ENCODE results near the gene MKRN2. TPM values are rescaled to one million over a fixed set of nuclear protein-coding genes. Genes with fewer than 3 reads are reported as not detected.
"Not testable (repeated sequence)": the region's sequence is repeated elsewhere in the genome, so short reads cannot be mapped to it uniquely, and the experiment has no call there.

Gene MKRN2, protein sequence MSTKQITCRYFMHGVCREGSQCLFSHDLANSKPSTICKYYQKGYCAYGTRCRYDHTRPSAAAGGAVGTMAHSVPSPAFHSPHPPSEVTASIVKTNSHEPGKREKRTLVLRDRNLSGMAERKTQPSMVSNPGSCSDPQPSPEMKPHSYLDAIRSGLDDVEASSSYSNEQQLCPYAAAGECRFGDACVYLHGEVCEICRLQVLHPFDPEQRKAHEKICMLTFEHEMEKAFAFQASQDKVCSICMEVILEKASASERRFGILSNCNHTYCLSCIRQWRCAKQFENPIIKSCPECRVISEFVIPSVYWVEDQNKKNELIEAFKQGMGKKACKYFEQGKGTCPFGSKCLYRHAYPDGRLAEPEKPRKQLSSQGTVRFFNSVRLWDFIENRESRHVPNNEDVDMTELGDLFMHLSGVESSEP
- polyA plus RNA-seq (ENCODE audit: insufficient read length) = 27.0 TPM

DNA sequence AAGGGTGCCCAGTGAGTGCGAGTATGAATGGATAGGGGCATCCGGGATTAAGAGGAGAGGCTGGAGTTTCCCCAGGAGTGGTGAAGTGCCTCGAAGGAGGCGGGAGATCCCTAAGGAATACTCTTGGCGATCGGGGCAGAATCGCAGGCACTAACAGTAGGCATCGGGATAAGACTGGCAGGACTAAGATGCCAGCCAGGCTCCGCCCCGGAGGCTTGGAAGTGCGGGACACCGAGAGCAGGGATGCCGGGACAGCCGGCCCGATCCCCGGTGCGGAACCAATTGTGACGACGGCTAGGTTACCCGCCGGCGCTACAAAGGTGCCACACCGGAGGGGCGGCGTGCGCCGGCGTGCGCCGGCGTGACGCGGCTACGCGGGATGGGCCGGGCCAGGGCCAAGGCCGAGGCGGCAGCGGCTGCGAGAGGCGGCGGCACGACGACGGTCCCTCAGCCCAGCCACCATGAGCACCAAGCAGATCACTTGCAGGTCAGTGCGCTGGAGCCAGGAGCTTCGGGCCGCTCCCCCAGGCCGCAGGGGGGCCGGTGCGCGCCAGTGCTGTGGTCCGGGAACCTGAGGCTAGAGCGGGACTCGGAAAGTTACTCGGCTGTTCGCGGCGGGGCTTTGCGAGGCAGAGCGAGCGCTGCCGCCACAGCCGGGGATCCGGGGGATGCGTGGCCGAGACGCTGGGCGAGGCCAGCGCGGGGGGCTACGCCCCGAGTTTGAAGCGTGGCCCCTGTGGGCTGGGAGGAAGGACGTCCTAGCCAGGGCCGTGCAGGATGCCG is at the start of gene MKRN2:
TSS of gene MKRN2 (plus strand) at position 398 of the 783 bp plus-strand sequence. CDS start at position 462, 64 bp downstream.
- peak; percentile 62 for DNase-seq (ENCODE audit: low read depth)

DNA sequence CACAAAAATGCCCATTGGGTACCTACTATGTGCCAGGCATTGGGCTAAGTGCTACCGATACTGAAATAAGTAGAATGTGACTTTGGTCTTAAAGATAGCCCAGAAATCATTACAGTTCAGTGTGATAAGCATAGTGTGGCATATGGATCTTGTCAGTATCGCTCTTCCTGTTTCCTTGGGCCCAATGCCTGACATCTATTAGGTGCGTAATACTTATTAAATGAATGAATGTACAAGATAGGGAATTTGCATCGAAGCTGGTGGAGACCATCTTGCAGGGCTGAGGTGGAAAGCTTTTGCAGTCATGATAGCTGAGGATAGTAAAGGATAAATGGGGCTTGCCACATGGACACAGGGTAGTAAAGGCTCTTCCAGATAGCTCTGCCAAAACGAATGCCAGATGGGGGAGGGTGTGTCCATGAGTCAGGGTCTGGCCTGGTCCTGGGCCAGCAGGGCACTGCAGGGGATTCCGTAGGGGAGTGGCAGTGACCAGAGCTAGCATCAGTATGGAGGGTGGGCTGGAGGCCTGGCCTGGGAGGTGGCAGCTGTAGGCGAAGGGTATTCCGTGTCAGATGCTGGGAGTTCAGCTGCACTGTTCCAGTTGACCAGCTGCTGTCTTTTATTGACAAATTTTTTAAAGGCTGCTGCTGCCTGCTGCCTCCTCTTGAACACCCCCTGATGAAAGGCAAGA is 49.2 kb upstream of the MKRN2 start:
- DNase-seq (ENCODE audit: low read depth) = no peak

DNA sequence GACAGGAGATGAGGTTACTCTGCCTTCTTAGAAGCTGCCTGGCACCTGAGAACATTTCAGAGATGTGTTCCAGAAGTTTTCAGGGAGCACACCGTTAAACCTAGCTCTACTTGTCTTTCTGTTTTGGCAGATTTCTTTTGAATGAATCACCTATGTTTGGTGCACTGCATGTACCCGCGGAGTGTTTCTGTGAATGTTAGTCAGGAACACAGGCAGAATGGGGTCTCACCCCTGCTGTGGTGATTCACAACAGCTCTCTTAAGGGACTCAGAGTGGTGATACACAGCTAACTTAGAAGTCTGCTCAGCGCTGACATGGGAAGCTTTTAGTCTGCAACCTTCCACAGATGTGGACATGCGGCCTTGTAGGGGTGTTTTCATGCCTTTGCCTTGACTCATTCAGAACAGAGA is 48.6 kb upstream of the MKRN2 start:
- no peak for DNase-seq (ENCODE audit: low read depth)

DNA sequence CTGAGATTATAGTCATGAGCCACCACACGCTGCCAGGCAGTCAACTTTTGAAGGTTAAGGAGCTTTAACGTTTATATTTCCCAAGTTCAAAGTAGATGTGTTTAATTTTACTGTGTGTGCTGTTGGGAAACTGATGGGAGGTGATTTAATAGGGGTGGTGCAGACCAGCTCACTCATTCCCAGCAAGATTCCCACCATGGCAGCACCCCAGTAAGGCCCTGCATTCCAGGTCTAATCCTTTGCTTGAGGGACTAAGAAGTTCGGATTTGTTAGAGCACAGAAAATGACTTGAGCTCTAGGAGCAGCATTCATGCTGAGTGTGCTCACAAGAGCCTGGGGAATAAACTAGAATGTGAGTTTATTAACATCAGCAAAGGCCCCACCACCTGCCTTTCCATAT is 47.4 kb upstream of the MKRN2 start:
- DNase-seq (ENCODE audit: low read depth) = no peak

DNA sequence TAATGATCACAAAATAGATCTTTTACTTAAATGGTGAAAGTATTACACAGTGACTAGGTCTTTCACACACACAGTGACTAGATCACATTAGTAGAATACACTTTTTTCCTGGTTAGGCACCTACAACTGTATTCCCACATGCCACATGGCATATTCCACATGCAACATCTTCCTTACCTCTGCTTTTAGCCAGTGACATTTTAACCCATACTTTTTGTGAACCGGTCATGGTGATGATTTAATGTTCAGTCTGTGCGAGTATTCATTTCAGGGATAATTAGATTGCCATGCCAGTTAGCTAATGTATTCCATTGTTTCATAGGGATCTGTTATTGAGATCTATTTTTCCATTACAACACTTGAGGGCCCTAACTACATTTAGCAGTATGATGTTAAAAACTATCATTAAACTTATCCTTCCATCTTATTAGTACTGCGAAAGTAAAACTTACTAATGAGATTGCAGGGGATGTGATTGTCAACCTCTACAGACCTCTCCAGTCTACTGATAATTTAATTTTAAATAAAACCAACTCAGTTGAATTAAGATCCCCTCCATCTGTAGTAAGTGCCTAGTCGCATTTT is 44.3 kb upstream of the MKRN2 start:
- no peak for DNase-seq (ENCODE audit: low read depth)

DNA sequence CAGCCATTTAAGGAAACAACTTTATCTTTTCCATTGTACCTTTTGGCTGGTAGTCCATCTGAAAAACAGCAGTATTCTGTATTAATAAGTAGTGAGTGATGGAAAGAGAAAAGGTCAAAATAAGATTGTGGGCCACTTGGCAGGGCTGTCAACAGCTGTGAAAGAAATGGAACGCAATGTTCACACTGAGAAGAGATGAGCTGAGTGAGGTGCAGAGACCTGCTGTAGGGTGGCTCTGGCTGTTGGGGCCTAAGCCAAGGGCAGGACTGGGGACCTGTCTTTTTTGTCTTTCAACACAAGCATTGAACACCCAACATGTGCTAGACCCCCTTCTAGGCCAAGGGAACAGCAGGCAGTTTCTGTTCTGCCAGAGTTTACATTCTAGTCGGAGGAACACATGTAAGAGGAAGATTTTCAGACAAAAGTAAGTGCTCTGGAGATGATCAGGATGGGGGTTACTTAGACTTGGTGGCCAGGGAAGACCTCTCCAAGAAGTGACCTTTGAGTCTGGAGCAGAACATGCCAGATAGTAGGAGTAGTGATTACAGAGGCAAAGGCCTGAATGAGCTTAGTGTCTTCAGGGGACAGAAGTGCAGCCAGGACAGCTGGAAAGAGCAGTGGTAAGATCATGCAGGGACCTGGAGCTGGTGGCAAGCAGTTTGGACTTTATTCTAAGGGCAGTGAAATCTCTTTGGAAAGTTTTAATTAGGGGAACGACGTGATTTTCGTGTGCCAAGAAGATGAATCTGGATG is 43.0 kb upstream of the MKRN2 start:
- DNase-seq (ENCODE audit: low read depth) = no peak

DNA sequence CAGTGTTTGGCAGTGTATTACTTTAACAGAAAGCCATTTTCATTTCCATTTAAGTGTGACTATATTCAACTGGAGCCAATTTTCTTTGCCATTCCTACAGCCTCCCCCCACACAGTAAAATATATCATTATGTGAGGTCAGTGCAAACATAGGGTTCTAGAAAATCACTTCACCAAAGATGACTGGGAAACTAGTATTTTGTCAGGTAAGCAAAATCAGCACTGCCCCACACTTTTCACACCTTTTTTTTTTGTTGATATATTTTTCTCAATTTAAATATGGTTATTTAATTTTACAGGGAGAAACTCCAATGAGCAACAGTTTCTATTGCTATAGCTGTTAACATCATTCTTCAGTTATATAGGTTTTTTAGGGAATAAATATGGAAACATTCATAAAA is 41.3 kb upstream of the MKRN2 start:
- no peak for DNase-seq (ENCODE audit: low read depth)

DNA sequence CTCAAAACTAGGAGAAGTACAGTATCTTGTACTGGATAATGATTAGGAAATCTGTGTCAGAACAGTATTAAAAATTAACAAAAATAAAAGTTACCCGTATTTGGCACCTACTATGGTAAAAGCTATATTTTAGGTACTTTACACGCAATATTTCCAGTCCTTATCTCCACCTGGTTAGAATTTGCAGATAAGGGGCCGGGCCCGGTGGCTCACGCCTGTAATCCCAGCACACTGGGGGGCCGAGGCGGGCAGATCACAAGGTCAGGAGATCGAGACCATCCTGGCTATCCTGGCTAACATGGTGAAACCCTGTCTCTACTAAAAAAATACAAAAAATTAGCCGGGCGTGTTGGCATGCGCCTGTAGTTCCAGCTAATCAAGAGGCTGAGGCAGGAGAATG is 40.0 kb upstream of the MKRN2 start:
- DNase-seq (ENCODE audit: low read depth) = no peak

DNA sequence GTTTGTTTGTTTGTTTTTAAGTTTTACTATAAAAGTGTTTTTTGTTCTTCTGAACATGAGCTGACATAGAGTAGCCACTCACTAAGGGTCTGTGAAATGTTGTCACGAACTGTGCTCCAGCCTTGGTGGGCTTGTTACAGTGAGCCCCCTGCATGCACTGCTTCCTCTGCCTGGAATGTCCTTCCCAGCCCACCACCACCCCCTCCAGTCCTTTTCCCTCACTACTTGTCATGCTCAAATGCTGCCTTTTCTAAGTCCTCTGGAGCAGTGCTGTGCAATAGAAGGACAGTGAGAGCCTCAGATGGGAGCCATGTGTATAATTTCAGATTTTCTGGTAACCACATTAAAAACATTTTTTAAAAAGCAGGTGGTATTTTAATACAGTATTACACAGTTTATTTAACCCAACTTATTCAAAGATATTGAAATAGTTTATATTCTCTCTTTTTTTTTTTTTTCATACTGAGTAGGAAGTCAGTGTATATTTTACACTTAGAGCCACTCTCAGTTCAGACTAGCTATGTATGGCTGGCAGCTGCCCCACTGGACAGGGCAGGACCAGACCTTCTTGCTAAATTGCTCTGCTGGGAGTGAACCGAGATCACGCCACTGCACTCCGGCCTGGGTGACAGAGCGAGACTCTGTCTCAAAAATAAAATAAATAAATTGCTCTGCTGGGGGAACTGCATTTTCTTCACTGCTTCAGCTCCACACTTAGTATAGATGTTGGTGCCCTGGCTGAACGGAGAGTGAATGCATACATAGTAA is 38.4 kb upstream of the MKRN2 start:
- DNase-seq (ENCODE audit: low read depth) = no peak

DNA sequence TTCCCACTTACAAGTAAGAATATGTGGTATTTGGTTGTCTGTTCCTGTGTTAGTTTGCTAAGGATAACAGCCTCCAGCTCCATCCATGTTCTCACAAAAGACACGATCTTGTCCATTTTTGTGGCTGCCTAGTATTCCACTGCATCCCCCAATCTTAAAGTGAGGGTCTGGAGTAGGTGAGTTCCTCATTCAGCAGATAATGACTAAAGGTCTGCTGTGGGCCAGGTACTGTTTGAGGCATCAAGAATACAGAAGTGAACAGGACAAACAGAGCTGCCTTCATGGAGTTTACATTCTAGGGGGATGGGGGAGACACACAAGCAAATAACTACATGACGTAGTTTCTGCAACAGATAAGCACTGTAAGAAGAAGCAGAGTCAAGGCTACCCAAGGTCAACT is 35.9 kb upstream of the MKRN2 start:
- DNase-seq (ENCODE audit: low read depth) = no peak

DNA sequence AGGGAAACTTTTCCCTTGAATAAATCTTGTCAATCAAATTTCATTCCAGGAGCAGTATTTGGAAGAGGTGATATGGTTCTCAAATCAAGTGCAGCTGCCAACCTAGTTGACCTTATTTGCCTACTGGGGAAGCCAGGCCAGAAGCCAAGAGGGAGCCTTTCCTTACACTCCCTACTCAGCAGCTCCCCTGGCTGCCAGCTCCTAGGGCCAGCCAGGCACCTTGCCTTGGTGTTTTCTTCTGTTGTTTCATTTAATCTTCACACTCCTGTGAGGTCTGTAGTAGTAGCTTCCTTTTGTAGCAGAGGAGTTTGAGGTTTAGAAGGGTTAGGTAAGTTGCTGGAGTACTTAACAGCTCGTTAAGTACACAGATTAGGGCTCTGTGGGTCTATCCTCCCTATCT is 34.2 kb upstream of the MKRN2 start:
- no peak for DNase-seq (ENCODE audit: low read depth)

DNA sequence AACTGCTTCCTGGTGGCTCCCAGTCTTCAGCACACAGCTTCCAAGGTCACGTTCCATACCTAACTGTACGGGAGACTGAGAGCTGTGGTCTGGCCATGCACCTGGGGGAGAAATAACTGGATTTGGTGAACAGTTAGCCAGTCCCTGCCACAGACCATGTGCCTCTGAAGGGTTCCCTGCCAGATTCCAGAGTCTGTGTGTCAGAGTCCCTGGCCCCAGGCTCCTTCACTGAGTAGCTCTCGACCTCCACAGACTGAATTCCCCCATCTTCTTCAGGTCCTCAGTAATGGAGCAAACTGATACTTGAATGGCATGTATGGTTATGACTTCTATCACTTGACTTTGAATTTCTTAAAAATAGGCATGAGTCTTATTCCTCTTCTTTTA is 29.1 kb upstream of the MKRN2 start:
- no peak for DNase-seq (ENCODE audit: low read depth)

DNA sequence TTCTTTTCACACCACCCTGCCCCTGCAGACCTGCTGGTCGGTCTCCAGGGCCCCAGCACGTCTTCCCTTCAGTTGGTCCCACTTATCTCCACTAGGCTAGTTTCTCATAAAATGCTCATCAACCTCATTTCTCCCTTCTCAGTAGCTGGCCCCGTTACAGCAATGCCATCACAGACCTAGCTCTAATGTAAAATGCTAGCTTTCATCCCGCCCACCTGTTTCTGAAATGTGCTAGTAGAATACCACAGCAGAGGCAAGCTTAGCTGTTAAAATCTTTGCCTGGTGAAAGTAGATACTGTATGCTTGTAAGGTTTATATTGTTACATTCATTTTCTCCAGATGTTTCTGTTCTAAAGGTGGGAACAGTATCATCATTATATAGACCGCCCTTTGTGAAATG is 24.7 kb upstream of the MKRN2 start:
- DNase-seq (ENCODE audit: low read depth) = no peak

DNA sequence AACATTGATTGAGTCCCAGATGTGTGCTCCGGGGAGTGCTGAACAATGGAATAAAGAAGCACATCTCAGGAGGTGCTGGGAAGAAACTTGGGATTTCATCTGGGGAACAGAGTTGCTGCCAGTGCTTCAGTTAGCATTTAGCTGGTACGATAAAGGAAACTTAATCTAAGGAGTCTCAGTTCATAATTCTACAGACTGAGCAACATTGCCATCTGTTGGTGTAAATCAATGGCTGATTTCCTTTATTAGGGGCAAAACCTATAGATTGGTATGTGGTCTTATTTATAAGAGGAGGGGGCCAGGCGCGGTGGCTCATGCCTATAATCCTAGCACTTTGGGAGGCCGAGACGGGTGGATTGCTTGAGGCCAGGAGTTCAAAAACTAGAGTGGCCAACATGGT is 20.5 kb upstream of the MKRN2 start:
- DNase-seq (ENCODE audit: low read depth) = no peak

DNA sequence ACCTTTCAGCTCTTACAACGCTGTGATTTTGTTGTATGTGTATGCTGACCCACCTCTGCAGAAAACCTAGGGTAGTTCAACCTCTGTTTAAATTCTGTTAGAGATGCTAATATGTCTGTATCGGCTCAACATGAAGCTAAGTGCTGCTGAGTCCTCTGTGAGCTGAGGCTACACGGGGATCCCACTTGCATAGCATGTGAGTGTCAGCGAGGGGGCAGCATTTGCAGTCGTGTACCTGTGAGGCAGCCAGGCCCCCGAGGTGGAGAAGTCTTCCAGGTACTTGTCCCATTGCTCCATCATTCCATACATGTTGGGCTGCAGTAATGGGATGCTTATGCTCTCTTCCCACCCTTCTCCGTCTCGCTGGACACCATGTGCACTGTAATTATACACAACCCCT is 15.3 kb upstream of the MKRN2 start:
- DNase-seq (ENCODE audit: low read depth) = no peak

DNA sequence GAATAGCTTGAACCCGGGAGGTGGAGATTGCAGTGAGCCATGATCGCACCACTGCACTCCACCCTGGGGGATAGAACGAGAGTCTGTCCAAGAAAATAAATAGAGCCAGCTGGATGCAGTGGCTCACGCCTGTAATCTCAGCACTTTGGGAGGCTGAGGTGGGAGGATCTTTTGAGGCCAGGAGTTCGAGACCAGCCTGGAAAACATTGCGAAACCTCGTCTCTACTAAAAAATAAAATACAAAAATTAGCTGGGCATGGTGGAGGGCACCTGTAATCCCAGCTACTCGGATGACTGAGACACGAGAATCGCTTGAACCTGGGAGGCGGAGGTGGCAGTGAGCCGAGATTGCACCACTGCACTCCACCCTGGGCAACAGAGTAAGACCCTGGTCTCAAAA is 13.4 kb upstream of the MKRN2 start:
- not testable (repeated sequence) for DNase-seq (ENCODE audit: low read depth)

DNA sequence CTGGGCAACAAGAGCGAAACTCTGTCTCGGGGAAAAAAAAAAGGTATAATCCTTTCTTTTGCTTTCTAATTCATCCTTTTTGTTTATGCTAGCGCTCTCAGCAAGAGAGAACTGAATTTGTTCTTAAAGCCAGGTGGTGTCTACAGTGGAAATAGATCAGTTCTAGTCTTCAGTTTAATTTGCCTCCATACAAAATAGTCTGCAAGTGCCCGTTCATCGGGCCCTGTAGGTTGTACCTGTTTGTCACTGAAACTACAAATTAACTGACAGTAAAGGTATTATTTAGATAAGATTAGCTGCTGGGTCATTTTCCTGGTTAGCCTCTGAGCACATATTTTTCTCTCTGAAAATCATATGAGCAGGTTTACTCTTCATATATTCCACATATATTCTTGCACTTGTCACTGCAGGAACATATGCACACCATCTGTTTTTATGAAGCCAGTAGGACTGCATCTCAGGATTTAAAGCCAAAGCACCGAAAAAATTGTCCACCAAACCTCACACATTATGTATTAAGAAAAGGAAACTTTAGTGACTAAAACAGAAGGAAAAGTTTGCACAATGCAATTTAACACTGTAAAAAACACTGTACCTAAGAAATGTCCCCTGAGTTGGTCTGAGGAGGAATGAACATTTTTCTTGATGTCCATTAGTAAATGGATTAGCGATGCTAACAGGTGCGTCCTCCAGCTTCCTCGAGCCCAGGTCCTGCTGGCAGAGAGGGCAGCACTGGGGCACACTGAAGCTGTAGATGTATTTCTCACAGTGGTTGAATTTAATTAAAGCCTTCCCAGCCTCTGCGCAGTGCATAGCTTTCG is 12.0 kb upstream of the MKRN2 start:
- DNase-seq (ENCODE audit: low read depth) = no peak

DNA sequence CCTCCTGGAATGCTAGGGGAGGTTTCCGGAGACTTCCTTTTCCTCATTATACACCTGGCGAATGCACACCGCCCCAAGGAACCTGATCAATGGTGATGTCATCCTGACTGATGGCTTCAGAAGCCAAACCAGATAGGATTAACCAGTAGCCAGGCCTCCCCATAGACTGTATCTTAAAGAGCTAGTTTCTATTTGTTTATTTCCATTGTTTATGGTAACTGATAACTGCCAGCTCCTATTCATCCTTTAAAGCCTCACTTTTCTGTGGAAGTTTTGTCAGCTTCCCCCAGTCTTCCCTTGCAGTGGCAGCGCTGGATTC is 11.5 kb upstream of the MKRN2 start, which contains the start of gene MKRN2OS:
TSS of gene MKRN2OS (minus strand) at position 27 of the 319 bp plus-strand sequence. CDS start 35 bp downstream, outside the sequence.
- DNase-seq (ENCODE audit: low read depth) = no peak

DNA sequence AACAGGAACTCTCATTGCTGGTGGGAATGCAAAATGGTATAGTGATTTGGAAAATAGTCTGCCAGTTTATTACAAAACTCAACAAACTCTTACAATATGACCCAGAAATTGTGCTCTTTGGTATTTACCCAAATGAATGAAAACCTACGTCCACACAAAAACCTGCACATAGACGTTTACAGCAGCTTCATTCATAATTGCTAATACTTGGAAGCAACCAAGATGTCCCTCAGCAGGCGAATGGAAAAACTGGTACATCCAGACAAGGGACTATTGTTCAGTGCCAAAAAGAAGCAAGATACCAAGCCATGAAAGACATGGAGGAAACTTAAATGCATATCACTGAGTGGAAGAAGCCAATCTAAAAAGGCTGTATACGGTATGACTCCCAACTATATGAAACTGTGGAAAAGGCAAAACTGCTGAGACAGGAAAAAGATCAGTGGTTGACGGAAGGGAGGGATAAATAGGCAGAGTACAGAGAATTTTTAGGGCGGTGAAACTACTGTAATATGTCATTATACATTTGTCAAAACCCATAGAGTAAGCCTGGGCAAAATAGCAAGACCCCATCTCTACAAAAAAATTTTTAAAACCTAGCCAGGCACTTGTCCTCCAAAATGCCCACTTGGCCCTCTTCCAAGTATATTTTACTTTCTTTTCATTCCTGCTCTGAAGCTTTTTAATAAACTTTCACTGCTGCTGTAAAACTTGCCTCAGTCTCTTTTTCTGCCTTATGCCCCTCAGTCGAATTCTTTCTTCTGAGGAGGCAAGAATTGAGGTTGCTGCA is 6.7 kb upstream of the MKRN2 start:
- no peak for DNase-seq (ENCODE audit: low read depth)

All from forelimb muscle (tissue), 1 donor.